RWPE2 (cell line): ENCODE results near the gene DES.
A peak's percentile ranks its signal among the peaks of the same experiment; 100 is the strongest.

Experiments used
- ATAC-seq: fragments of 200-7000 bp; cut with Tn5 transposase; 3 replicates; pipeline ENCODE4 v1.9.1; 2021; ENCODE audit warnings: low read depth
- DNase-seq: peaks from one replicate; pipeline ENCODE4 v3.0.0-alpha.2; 2020; ENCODE audit warnings: low spot score
- H3K27ac ChIP-seq: fragments of 450-650 bp; 2 replicates; pipeline ENCODE4 v1.5.1; 2017; ENCODE audit warnings: mild to moderate bottlenecking; ENCODE audit not compliant: poor library complexity, severe bottlenecking
- H3K27me3 ChIP-seq: fragments of 250-450 bp; sonication (Bioruptor Pico); 2 replicates; pipeline ENCODE4 v1.5.1; 2021; ENCODE audit warnings: mild to moderate bottlenecking, moderate library complexity; ENCODE audit not compliant: insufficient read depth, poor library complexity, severe bottlenecking
- H3K36me3 ChIP-seq: fragments of 250-450 bp; sonication (Bioruptor Pico); 2 replicates; pipeline ENCODE4 v1.5.1; 2020; ENCODE audit warnings: low read depth, mild to moderate bottlenecking, moderate library complexity
- H3K4me1 ChIP-seq: fragments of 250-450 bp; sonication (Bioruptor Pico); 2 replicates; pipeline ENCODE4 v1.5.1; 2021; ENCODE audit warnings: mild to moderate bottlenecking, moderate library complexity; ENCODE audit not compliant: insufficient read depth, poor library complexity, severe bottlenecking
- H3K4me3 ChIP-seq: fragments of 250-450 bp; sonication (Bioruptor Pico); 2 replicates; pipeline ENCODE4 v1.5.1; 2021; ENCODE audit warnings: mild to moderate bottlenecking, moderate library complexity; ENCODE audit not compliant: severe bottlenecking
- H3K9me3 ChIP-seq: fragments of 250-450 bp; sonication (Bioruptor Pico); 2 replicates; pipeline ENCODE4 v1.5.1; 2021; ENCODE audit warnings: mild to moderate bottlenecking, moderate library complexity; ENCODE audit not compliant: severe bottlenecking
- CTCF ChIP-seq: fragments of 450-650 bp; IDR thresholded peaks from one replicate; pipeline ENCODE4 v1.5.1; 2017; ENCODE audit warnings: mild to moderate bottlenecking, moderate library complexity; ENCODE audit not compliant: poor library complexity, severe bottlenecking

DES gene

GRCh38 chr2:219439506-219439905 lies 21.3 kb downstream of the DES start:
- peaks cover 6% of the 10 kb centered on the region; the same call in 1 of the 2 replicates for H3K36me3 ChIP-seq
- H3K4me3 ChIP-seq, result no peak overlapping the region
- TF ChIP-seq CTCF, result no peak
- ATAC-seq (no peak), DNase-seq (no peak)
- H3K27me3 ChIP-seq, result no peaks in the 10 kb centered on the region
- peaks cover 4% of the 10 kb centered on the region for H3K4me1 ChIP-seq
- H3K27ac ChIP-seq, result no peak overlapping the region
- no peaks in the 10 kb centered on the region for H3K9me3 ChIP-seq

GRCh38 chr2:219440388-219441256 lies 22.4 kb downstream of the DES start:
- no peak for TF ChIP-seq CTCF
- no peak overlapping the region for H3K4me3 ChIP-seq
- H3K4me1 ChIP-seq, result peaks cover 4% of the 10 kb centered on the region
- H3K27me3 ChIP-seq, result no peaks in the 10 kb centered on the region
- H3K9me3 ChIP-seq, result no peaks in the 10 kb centered on the region
- no peak overlapping the region for H3K27ac ChIP-seq
- peaks cover 6% of the 10 kb centered on the region; the same call in 1 of the 2 replicates for H3K36me3 ChIP-seq
- no peak for DNase-seq
- ATAC-seq, result 0 out of 3 replicates have a peak, but pooled peaks have one; percentile 15

GRCh38 chr2:219441451-219442255 lies 23.5 kb downstream of the DES start:
- ATAC-seq, result peak; percentile 60

GRCh38 chr2:219442256-219443015 lies 24.3 kb downstream of the DES start:
- peak overlapping the region; percentile 34 for H3K27ac ChIP-seq

More at GRCh38 chr2:219441451-219442255, 23.5 kb downstream of the DES start:
- H3K27me3 ChIP-seq, result no peaks in the 10 kb centered on the region
- no peaks in the 10 kb centered on the region for H3K9me3 ChIP-seq
- peak; percentile 67 for DNase-seq
- peak overlapping the region; percentile 34 for H3K27ac ChIP-seq
- no peak for TF ChIP-seq CTCF
- peak overlapping the region; percentile 50 for H3K4me3 ChIP-seq
- H3K36me3 ChIP-seq, result peaks cover 10% of the 10 kb centered on the region
- H3K4me1 ChIP-seq, result peaks cover 4% of the 10 kb centered on the region

More at GRCh38 chr2:219442256-219443015, 24.3 kb downstream of the DES start:
- DNase-seq (peak; percentile 49), ATAC-seq (peak; percentile 22; the same call in 1 of the 3 replicates)
- Histone ChIP-seq H3K27me3 (no peaks in the 10 kb centered on the region), H3K36me3 (peaks cover 10% of the 10 kb centered on the region), H3K4me1 (peaks cover 4% of the 10 kb centered on the region), H3K9me3 (no peaks in the 10 kb centered on the region), H3K4me3 (peak overlapping the region; percentile 50)
- no peak for TF ChIP-seq CTCF
